HepG2 (cell line): ENCODE data around the gene ASCL2. TPM values are rescaled to one million over a fixed set of nuclear protein-coding genes. Genes with fewer than 3 reads are reported as not detected.
A peak's percentile ranks its signal among the peaks of the same experiment; 100 is the strongest.

Experiments used
- ATAC-seq: fragments of 200-7000 bp; cut with Tn5 transposase; 3 replicates; pipeline ENCODE4 v1.9.1; 2020; ENCODE audit warnings: mild to moderate bottlenecking, moderate library complexity
- BruUV-seq: library from RNA; stranded (reverse); fragments of 400-500 nt; replicated peaks from 2 replicates; lab custom pipeline; 2021; lab: Mats Ljungman, UMichigan
- CTCF ChIA-PET: fragments of 300-600 bp; formaldehyde crosslinking; extraction: SDS; loops from one replicate; lab custom pipeline; 2021; ENCODE audit warnings: low total read pairs, inconsistent platforms, low intra/inter-chr PET ratio; lab: Yijun Ruan, JAX
- POLR2A ChIA-PET: fragments of 350-600 bp; sonication (Branson Sonifier 250); formaldehyde crosslinking; loops from one replicate; lab custom pipeline; 2020; ENCODE audit warnings: antibody characterized with exemption, inconsistent platforms; lab: Yijun Ruan, JAX
- DNase-seq: peaks from one replicate; pipeline ENCODE4 v3.0.0-alpha.2; 2015; ENCODE audit warnings: low spot score
- FAIRE-seq: peaks from 3 replicates; lab custom pipeline; 2011; peaks lifted over from hg19 to GRCh38; lab: Jason Lieb, UNC
- H2AFZ ChIP-seq: one replicate; pipeline ENCODE4 v1.6.1; 2011; ENCODE audit warnings: low read length, inconsistent platforms
- H3K27ac ChIP-seq: fragments of 300-600 bp; 3 replicates; pipeline ENCODE4 v1.8.0; 2011; ENCODE audit warnings: mixed run types, mild to moderate bottlenecking, mixed read lengths, low read length, inconsistent platforms; ENCODE audit not compliant: insufficient read depth; ENCODE audit errors: extremely low read length
- H3K27me3 ChIP-seq, 2 experiments: fragments of 200-600 bp in 1 of 2; 2 replicates in 1 of 2; 3 replicates in 1 of 2; pipeline versions ENCODE4 v1.6.0 to v1.8.0; 2011; ENCODE audit warnings: low read length in 2 of 2, mild to moderate bottlenecking in 2 of 2, moderate library complexity in 2 of 2, inconsistent platforms in 1 of 2; ENCODE audit not compliant: insufficient read depth in 2 of 2, control insufficient read depth in 1 of 2
- H3K36me3 ChIP-seq, 2 experiments: fragments of 200-600 bp in 1 of 2; replicated peaks in 1 of 2; 2 replicates in 1 of 2; 3 replicates in 1 of 2; pipeline versions ENCODE4 v1.5.1 to v1.8.0; 2011; ENCODE audit warnings: low read length in 2 of 2, inconsistent platforms in 1 of 2; ENCODE audit not compliant: insufficient read depth in 2 of 2, control insufficient read depth in 1 of 2
- H3K4me1 ChIP-seq: 2 replicates; pipeline ENCODE4 v1.5.1; 2012; ENCODE audit warnings: low read length, inconsistent platforms; ENCODE audit not compliant: insufficient read depth
- H3K4me2 ChIP-seq: 2 replicates; pipeline ENCODE4 v1.6.0; 2011; ENCODE audit warnings: low read depth, low read length, inconsistent platforms
- H3K4me3 ChIP-seq, 3 experiments: fragments of 200-600 bp in 1 of 3; sonication (generic), shearing (Covaris generic) in 1 of 3; replicated peaks in 1 of 3; 2 replicates each; pipeline ENCODE4 v1.5.1; 2011 to 2016; ENCODE audit warnings: low read length in 3 of 3, inconsistent platforms in 2 of 3, low read depth in 2 of 3, mild to moderate bottlenecking in 2 of 3, control low read depth in 1 of 3, mixed read lengths in 1 of 3; ENCODE audit not compliant: insufficient read depth in 1 of 3
- H3K79me2 ChIP-seq: one replicate; pipeline ENCODE4 v1.6.1; 2011; ENCODE audit warnings: low read length, inconsistent platforms; ENCODE audit not compliant: insufficient read depth
- H3K9ac ChIP-seq: 2 replicates; pipeline ENCODE4 v1.6.0; 2011; ENCODE audit warnings: mild to moderate bottlenecking, low read depth, low read length, inconsistent platforms; ENCODE audit not compliant: insufficient read depth
- H3K9me3 ChIP-seq: 2 replicates; pipeline ENCODE4 v1.5.1; 2012; ENCODE audit warnings: mild to moderate bottlenecking, low read length
- H4K20me1 ChIP-seq: 2 replicates; pipeline ENCODE4 v1.6.0; 2011; ENCODE audit warnings: inconsistent platforms, mild to moderate bottlenecking, low read length, moderate library complexity; ENCODE audit not compliant: insufficient read depth
- BORCS8-MEF2B ChIP-seq: sonication (generic); formaldehyde crosslinking; IDR thresholded peaks from 2 replicates; pipeline ENCODE4 v1.8.0; 2022; ENCODE audit warnings: mild to moderate bottlenecking, missing genetic modification reagents
- FOXM1 ChIP-seq: sonication (generic); formaldehyde crosslinking; IDR thresholded peaks from 2 replicates; pipeline ENCODE4 v1.5.0; 2020; ENCODE audit warnings: missing genetic modification reagents
- JUN ChIP-seq: sonication (generic); formaldehyde crosslinking; IDR thresholded peaks from 2 replicates; pipeline ENCODE4 v1.4.0; 2020; ENCODE audit warnings: mild to moderate bottlenecking, missing genetic modification reagents
- KMT2B ChIP-seq: IDR thresholded peaks from 2 replicates; pipeline ENCODE4 v1.6.1; 2016; ENCODE audit warnings: missing genetic modification reagents, missing compliant biosample characterization
- MAFK ChIP-seq, 2 experiments: IDR thresholded peaks in 1 of 2; conservative IDR thresholded peaks in 1 of 2; 2 replicates each; pipeline ENCODE4 v1.6.1; 2011; ENCODE audit warnings: improper control_type of control experiment in 2 of 2, low read length in 2 of 2
- MNT ChIP-seq: fragments of 450-650 bp; IDR thresholded peaks from 2 replicates; pipeline ENCODE4 v1.6.1; 2016
- MXD4 ChIP-seq: IDR thresholded peaks from 2 replicates; pipeline ENCODE4 v1.6.1; 2016; ENCODE audit warnings: mild to moderate bottlenecking, missing biosample characterization, missing genetic modification reagents
- MZF1 ChIP-seq: sonication (generic); formaldehyde crosslinking; IDR thresholded peaks from 2 replicates; pipeline ENCODE4 v1.8.1; 2023; ENCODE audit warnings: mild to moderate bottlenecking, missing genetic modification reagents, borderline replicate concordance
- REPIN1 ChIP-seq: sonication (generic); formaldehyde crosslinking; IDR thresholded peaks from 2 replicates; pipeline ENCODE4 v1.8.0; 2022; ENCODE audit warnings: missing genetic modification reagents, low read depth, mild to moderate bottlenecking, borderline replicate concordance
- SRY ChIP-seq: sonication (generic); formaldehyde crosslinking; IDR thresholded peaks from 2 replicates; pipeline ENCODE4 v1.8.0; 2022; ENCODE audit warnings: mild to moderate bottlenecking, missing genetic modification reagents
- TFDP1 ChIP-seq: IDR thresholded peaks from 2 replicates; pipeline ENCODE4 v1.6.1; 2016; ENCODE audit warnings: missing compliant biosample characterization, missing genetic modification reagents, borderline replicate concordance
- ZNF597 ChIP-seq: sonication (generic); formaldehyde crosslinking; IDR thresholded peaks from 2 replicates; pipeline ENCODE4 v1.5.0; 2020; ENCODE audit warnings: missing genetic modification reagents
- ZNF703 ChIP-seq: sonication (generic); formaldehyde crosslinking; IDR thresholded peaks from 2 replicates; pipeline ENCODE4 v1.5.1; 2020; ENCODE audit warnings: missing genetic modification reagents, mild to moderate bottlenecking, moderate library complexity, borderline replicate concordance
- ZSCAN12 ChIP-seq: sonication (generic); formaldehyde crosslinking; IDR thresholded peaks from 2 replicates; pipeline ENCODE4 v1.9.0; 2021; ENCODE audit warnings: mild to moderate bottlenecking, missing genetic modification reagents
- WGBS: methylation state at CpG from one replicate; pipeline ENCODE4 v1.1.6; 2017; ENCODE audit warnings: low lambda C conversion rate; 5-methylcytosine and 5-hydroxymethylcytosine counted together
- in situ Hi-C: cut with HindIII; loops from 2 replicates; pipeline ENCODE4 v1.10.0; 2017; ENCODE audit warnings: low pct_unique_long_range_greater_than_20kb; ENCODE audit not compliant: extremely low pct_ligation_motif_present
- intact Hi-C: fragments of 100-400 bp; cut with micrococcal nuclease; formaldehyde crosslinking; loops from one replicate; pipeline ENCODE4 v1.10.0; 2022; ENCODE audit not compliant: unreplicated experiment
- polyA plus RNA-seq, 8 experiments: library from polyadenylated mRNA; depleted of rRNA in 3 of 8; stranded (reverse) in 7 of 8; unstranded in 1 of 8; fragments of >200 nt; fragmentation: Illumina TruSeq in 4 of 8; extraction: Trizol in 4 of 8; gene quantifications; 2 replicates each; pipeline versions ENCODE4 v1.2.1 to v1.2.3, GENCODE V29; 2011 to 2016; ENCODE audit warnings: low read depth in 4 of 8, missing spikeins in 1 of 8, mixed read lengths in 1 of 8; ENCODE audit not compliant: insufficient read depth in 1 of 8
- total RNA-seq, 5 experiments: library from RNA; depleted of rRNA; stranded (reverse); fragments of >200 nt; fragmentation: Illumina TruSeq; extraction: Trizol; gene quantifications; 2 replicates each; pipeline ENCODE4 v1.2.3, GENCODE V29; 2016; ENCODE audit warnings: low read depth in 1 of 5

Gene ASCL2
- total and polyA plus RNA-seq, 2 of the 13 experiments (the other 11 are each of a cell fraction or from before 2014, with no cell fraction given): 0.07 TPM; not detected in 1

- Histone ChIP-seq H3K27ac (no peak overlapping the region), H3K27me3 (peaks cover 7 to 48% of the 10 kb centered on the region in 2 experiments; a peak in 4 of 5 replicates), H2AFZ (no peak overlapping the region), H3K4me2 (no peak overlapping the region), H3K36me3 (no peaks in the 10 kb centered on the region), H3K9me3 (no peaks in the 10 kb centered on the region), H3K4me1 (peaks cover 10% of the 10 kb centered on the region; the same call in 1 of the 2 replicates), H3K4me3 (no peak overlapping the region), H4K20me1 (no peaks in the 10 kb centered on the region), H3K79me2 (no peaks in the 10 kb centered on the region), H3K9ac (no peak overlapping the region)
- intact Hi-C loops (loop anchor here (10.0 kb wide), 1 partner anchor 51 kb away; no protein-coding TSS in a partner anchor), in situ Hi-C loops (no loop called here)
- FAIRE-seq (no peak), DNase-seq (no peak), ATAC-seq (no peak)
- no TSS peak for BruUV-seq
- CTCF ChIA-PET: no interaction called here
- 71% methylated on average over 22 of the region's 24 CpGs for WGBS
- TF ChIP-seq BORCS8-MEF2B (CRISPR knock-in tag) (no peak), MAFK (conservative IDR thresholded peaks at IDR 0.05 in 1 of 2, IDR thresholded peaks at IDR 0.05 in 1 of 2; ENCODE audit: low read length in 2 of 2) (peak; percentile 11 to 33; a peak in 3 of 4 replicates)
- POLR2A ChIA-PET: no interaction called here
Observed at GRCh38 chr11:2265854-2266585, 4.4 kb downstream of the ASCL2 start.

- Histone ChIP-seq H3K9me3 (no peaks in the 10 kb centered on the region), H3K4me1 (peaks cover 10% of the 10 kb centered on the region; the same call in 1 of the 2 replicates), H3K9ac (no peak overlapping the region), H3K36me3 (no peaks in the 10 kb centered on the region), H3K27ac (no peak overlapping the region), H2AFZ (no peak overlapping the region), H3K79me2 (no peaks in the 10 kb centered on the region), H3K4me2 (no peak overlapping the region), H4K20me1 (no peaks in the 10 kb centered on the region), H3K27me3 (peaks cover 7 to 55% of the 10 kb centered on the region in 2 experiments; a peak in 4 of 5 replicates), H3K4me3 (no peak overlapping the region)
- DNase-seq (no peak), FAIRE-seq (no peak), ATAC-seq (no peak)
- no TSS peak for BruUV-seq
- in situ Hi-C loops: no loop called here
- WGBS: 14% methylated on average over 2 of the region's 2 CpGs
- TF ChIP-seq REPIN1 (CRISPR knock-in tag) (no peak), ZSCAN12 (no peak), ZNF597 (CRISPR knock-in tag) (no peak), FOXM1 (CRISPR knock-in tag) (no peak), JUN (CRISPR knock-in tag) (no peak), SRY (CRISPR knock-in tag) (no peak), MNT (no peak), KMT2B (no peak), MZF1 (CRISPR knock-in tag) (no peak), ZNF703 (CRISPR knock-in tag) (no peak), TFDP1 (no peak), MXD4 (CRISPR knock-in tag) (no peak)
- intact Hi-C loops: loop anchor here (10.0 kb wide), 1 partner anchor 51 kb away; no protein-coding TSS in a partner anchor
- CTCF ChIA-PET: no interaction called here
- POLR2A ChIA-PET: no interaction called here
Observed at GRCh38 chr11:2265396-2265795, 5.0 kb downstream of the ASCL2 start.
